GM18867 (cell line): ENCODE data around the gene GGT5.
"Not testable (repeated sequence)": the region's sequence is repeated elsewhere in the genome, so short reads cannot be mapped to it uniquely, and the experiment has no call there.

ENCODE experiments used
- ATAC-seq: cut with Tn5 transposase; IDR thresholded peaks from one replicate; pipeline ENCODE4 v1.9.1; 2021; ENCODE audit warnings: mild to moderate bottlenecking, moderate library complexity; ENCODE audit not compliant: unreplicated experiment

GGT5 gene, protein sequence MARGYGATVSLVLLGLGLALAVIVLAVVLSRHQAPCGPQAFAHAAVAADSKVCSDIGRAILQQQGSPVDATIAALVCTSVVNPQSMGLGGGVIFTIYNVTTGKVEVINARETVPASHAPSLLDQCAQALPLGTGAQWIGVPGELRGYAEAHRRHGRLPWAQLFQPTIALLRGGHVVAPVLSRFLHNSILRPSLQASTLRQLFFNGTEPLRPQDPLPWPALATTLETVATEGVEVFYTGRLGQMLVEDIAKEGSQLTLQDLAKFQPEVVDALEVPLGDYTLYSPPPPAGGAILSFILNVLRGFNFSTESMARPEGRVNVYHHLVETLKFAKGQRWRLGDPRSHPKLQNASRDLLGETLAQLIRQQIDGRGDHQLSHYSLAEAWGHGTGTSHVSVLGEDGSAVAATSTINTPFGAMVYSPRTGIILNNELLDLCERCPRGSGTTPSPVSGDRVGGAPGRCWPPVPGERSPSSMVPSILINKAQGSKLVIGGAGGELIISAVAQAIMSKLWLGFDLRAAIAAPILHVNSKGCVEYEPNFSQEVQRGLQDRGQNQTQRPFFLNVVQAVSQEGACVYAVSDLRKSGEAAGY

DNA sequence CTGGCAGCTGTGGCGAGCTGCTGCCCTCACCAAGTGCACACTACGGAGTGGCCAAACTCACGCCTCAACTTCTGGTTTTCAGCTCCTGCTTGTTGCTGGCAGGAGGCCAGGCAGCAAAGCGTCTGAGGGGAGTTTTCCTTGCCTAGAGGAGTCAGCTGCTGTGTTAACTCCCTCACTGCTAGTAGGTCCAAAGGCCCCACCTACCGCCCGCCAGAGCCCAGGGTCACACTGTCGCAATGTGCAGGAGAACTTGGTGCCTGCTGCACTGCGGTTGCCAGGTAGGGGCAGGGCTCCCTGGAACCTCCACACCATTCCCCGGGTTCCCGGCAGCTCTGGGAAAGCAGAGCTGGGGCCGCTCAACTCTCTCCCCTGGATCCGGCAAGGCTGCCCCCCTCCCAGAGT, at the start of gene GGT5:
Gene GGT5, minus strand, starts transcription at position 53 of the 402 bp plus-strand sequence. CDS start 357 bp downstream, outside the sequence.
- not testable (repeated sequence) for ATAC-seq

- not testable (repeated sequence) for ATAC-seq
Measured at GRCh38 chr22:24292202-24292830, 47.4 kb upstream of the GGT5 start.

GRCh38 chr22:24291515-24292201, 46.8 kb upstream of the GGT5 start:
- no peak for ATAC-seq

DNA sequence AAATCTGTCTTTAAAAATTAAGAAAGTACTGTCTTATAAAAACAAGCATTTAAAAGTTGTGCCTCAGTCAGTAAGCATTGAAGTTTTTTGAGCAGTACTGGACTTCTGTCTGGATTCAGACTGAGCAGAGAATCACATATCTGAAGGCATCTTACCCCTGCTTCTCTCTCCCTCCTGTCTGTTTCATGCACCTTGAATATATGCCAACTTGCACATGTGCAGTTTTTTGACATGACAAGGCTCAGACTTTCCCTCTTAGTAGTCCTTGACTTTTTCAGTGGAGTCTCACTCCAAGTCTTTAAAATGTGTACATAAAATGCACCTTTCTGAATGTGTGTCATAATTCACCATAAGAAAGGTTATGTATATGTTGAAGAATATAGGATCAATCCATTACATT, 45.6 kb upstream of the GGT5 start:
- ATAC-seq = no peak

- ATAC-seq = no peak
Measured at GRCh38 chr22:24289741-24290163, 44.9 kb upstream of the GGT5 start.

DNA sequence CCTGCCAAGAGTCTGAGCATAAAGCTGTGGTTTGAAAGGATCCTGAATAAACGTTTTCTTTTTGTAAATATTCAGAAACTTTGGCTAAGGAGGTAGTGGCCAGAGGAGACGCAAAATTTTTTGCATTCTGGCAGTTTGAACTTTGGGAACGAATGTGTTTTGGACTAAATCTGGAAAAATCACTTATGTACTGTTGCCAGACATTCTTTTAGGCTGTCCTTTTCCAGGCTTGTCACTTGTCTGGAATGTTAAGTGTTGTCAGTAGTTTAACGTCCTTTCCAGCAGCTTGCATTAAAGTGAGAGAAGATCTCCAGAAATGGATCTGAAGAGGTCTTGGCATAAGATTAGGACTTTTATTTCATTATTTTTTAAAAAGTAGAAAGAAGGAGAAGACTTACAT, 44.2 kb upstream of the GGT5 start:
- no peak for ATAC-seq

- not testable (repeated sequence) for ATAC-seq
Measured at GRCh38 chr22:24287801-24288200, 42.9 kb upstream of the GGT5 start.

- ATAC-seq = not testable (repeated sequence)
Measured at GRCh38 chr22:24287212-24287611, 42.3 kb upstream of the GGT5 start.

- no peak for ATAC-seq
Measured at GRCh38 chr22:24285245-24285644, 40.4 kb upstream of the GGT5 start.

GRCh38 chr22:24284747-24285203, 39.9 kb upstream of the GGT5 start:
- no peak for ATAC-seq

- ATAC-seq = no peak
Measured at GRCh38 chr22:24282401-24282800, 37.5 kb upstream of the GGT5 start.

- ATAC-seq = not testable (repeated sequence)
Measured at GRCh38 chr22:24280363-24280762, 35.5 kb upstream of the GGT5 start.

DNA sequence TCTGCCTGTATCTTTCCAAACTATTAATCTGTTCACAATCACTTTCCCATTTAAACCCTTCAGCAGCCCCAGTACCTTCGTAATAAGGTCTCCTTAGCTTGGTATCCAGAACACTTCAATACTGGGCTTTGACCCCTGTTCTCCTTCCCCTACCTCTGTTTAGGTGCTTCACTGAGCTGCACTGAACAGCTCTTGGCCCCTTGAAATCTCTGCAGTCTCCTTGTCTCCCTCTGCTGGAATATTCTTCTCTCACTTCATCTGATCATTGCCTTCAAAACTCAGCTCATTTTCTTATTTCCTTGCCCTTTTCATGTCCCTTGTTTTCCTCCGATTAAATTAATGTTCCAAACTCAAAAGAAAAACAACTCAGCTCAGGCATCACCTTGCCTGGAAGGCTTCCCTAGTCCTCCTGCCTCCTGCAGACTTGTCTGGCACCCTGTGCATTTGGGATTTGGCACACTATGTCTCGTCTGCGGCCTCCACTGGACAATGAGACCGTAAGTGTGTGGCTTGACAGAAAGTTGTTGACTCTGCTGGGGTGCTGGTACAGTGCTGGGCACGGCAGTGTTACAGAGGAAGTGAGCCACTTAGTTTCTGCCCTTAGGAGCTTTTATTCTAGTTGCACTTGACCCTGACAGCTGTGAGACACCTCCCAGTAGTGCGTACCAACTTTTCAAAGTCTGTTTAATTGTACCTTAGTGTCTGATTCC, 30.0 kb upstream of the GGT5 start:
- not testable (repeated sequence) for ATAC-seq

DNA sequence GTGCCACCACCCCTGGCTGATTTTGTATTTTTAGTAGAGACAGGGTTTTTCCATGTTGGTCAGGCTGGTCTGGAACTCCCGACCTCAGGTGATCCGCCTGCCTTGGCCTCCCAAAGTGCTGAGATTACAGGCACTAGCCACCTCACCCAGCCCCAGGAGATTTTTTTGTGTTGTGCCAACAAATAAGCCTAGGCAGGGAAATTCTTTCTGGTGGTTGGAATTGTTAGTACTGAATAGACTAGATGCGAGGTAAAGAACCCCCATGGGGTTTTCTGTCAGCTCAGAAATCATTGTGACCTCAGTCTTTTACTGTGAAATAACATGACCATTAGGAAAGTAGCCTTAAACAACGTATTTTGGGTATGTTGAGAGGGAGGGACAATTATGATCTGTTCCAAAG, 29.0 kb upstream of the GGT5 start:
- not testable (repeated sequence) for ATAC-seq

DNA sequence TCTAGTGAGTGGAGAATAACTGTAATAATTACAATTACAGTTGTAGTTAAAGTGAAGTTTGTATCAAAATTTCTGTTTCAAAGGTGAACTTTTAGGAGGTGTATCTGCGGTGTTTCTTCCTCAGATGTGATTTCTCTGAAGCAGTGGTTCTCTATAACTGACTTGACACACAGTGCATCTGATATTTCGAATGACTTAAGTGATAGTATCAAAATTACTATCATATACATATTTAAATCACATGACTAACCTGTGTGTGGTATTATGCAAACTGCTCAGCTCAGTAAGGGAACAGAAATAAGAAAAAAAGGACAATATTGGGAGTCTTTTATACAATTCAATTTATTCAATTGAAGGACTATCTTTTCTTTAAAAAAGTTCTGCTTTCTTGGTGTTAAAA, 28.1 kb upstream of the GGT5 start:
- ATAC-seq = not testable (repeated sequence)

GRCh38 chr22:24271386-24271854, 26.5 kb upstream of the GGT5 start:
- no peak for ATAC-seq

GRCh38 chr22:24270556-24271385, 25.9 kb upstream of the GGT5 start, which contains the start of gene SPECC1L:
Gene SPECC1L (plus strand): TSS chr22:24270831. CDS start chr22:24302232, 31,401 bp downstream.
- ATAC-seq = peak; percentile 84

DNA sequence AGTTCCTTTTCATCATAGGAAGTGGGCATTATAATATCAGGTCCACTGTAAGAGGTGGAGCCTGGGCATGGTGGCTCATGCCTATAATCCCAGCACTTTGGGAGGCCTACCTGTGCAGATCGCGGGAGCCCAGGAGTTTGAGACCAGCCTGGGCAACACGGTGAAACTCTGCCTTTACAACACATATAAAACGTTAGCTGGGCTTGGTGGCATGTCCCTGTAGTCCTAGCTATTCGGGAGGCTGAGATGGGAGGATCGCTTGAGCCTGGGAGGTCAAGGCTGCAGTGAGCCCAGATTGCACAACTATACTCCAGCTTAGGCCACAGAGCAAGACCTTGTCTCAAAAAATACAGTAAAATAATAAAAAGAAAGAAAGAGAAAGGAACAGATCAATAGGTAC, 21.6 kb upstream of the GGT5 start:
- ATAC-seq = not testable (repeated sequence)

DNA sequence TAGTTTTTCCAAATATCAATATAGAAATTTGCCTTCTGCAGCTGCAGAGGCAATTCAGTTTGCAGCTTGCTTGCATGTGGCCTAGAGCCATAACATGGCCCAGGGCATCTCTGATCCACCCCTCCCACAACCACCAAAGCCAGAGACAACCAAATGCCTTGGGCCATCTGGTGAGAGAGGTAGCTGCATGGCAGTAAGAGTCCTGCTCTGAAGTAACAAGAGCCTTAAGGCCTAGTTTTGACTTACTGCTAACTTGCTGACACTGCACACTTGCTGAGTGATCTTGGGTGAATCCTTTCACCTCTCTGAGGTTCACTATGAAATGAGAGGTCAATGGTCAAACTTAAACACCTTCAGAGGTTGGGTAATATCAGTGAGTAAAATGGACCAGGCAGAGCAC, 20.9 kb upstream of the GGT5 start:
- no peak for ATAC-seq
